HEK293 (cell line): ENCODE results near the gene CALHM1.

Source experiments
- CTCF ChIP-seq: fragments of 450-650 bp; formaldehyde crosslinking; IDR thresholded peaks from 2 replicates; pipeline ENCODE4 v1.5.1; 2016; ENCODE audit warnings: missing biosample characterization, missing genetic modification characterization
- TRIM28 ChIP-seq: IDR thresholded peaks from 2 replicates; pipeline ENCODE4 v1.6.1; 2011; ENCODE audit warnings: low read length, control low read depth, borderline replicate concordance
- YY1 ChIP-seq: fragments of 450-650 bp; formaldehyde crosslinking; IDR thresholded peaks from 2 replicates; pipeline ENCODE4 v1.5.1; 2018; ENCODE audit warnings: missing biosample characterization, missing genetic modification characterization
- ZNF169 ChIP-seq: fragments of 450-650 bp; formaldehyde crosslinking; IDR thresholded peaks from 2 replicates; pipeline ENCODE4 v1.5.1; 2016; ENCODE audit warnings: missing biosample characterization, missing genetic modification characterization
- ZNF311 ChIP-seq: fragments of 450-650 bp; formaldehyde crosslinking; IDR thresholded peaks from 2 replicates; pipeline ENCODE4 v1.5.1; 2017; ENCODE audit warnings: missing biosample characterization, missing genetic modification characterization, borderline replicate concordance

GRCh38 chr10:103457176-103457712 lies 1.5 kb downstream of the CALHM1 start:
- TF ChIP-seq TRIM28 (no peak), ZNF169 (tag by site-specific recombination) (no peak), YY1 (tag by site-specific recombination) (no peak), CTCF (tag by site-specific recombination) (no peak), ZNF311 (tag by site-specific recombination) (no peak)
